Upper lobe of left lung (tissue), 6 donors: ENCODE measurements around the gene OR4K17. TPM values are rescaled to one million over a fixed set of nuclear protein-coding genes. Genes with fewer than 3 reads are reported as not detected.

ENCODE experiments used
- ATAC-seq, 2 donors: fragments of 200-7000 bp; cut with Tn5 transposase; one replicate each; pipeline ENCODE4 v1.9.1; 2022; ENCODE audit warnings: mild to moderate bottlenecking in 2 of 2, moderate library complexity in 2 of 2; ENCODE audit not compliant: low FRiP score in 2 of 2
- DNase-seq, 2 donors: peaks; one replicate each; pipeline ENCODE4 v3.0.0-alpha.2; 2019 to 2020
- H3K27ac ChIP-seq, 4 donors: fragments of 200-600 bp; sonication (generic); one replicate each; pipeline ENCODE4 v1.5.1; 2016 to 2019
- H3K27me3 ChIP-seq, 4 donors: fragments of 200-600 bp; sonication (generic); one replicate each; pipeline ENCODE4 v1.5.1; 2017 to 2019
- H3K36me3 ChIP-seq, 4 donors: fragments of 200-600 bp; sonication (generic); one replicate each; pipeline ENCODE4 v1.5.1; 2016 to 2019
- H3K4me1 ChIP-seq, 4 donors: fragments of 200-600 bp; sonication (generic); one replicate each; pipeline ENCODE4 v1.5.1; 2018 to 2019
- H3K4me3 ChIP-seq, 4 donors: fragments of 200-600 bp; sonication (generic); one replicate each; pipeline ENCODE4 v1.5.1; 2017 to 2019; ENCODE audit warnings: mild to moderate bottlenecking in 2 of 4, moderate library complexity in 1 of 4
- H3K9me3 ChIP-seq, 4 donors: fragments of 200-600 bp; sonication (generic); one replicate each; pipeline ENCODE4 v1.5.1; 2018 to 2019
- EP300 ChIP-seq, 4 donors: sonication (generic); formaldehyde crosslinking; IDR thresholded peaks; one replicate each; pipeline ENCODE4 v1.5.1; 2017; ENCODE audit warnings: antibody characterized with exemption in 4 of 4, control low read depth in 2 of 4
- POLR2A ChIP-seq, 4 donors: fragments of 450-650 bp; IDR thresholded peaks; one replicate each; pipeline ENCODE4 v1.5.1; 2016 to 2017; ENCODE audit warnings: antibody characterized with exemption in 4 of 4, mild to moderate bottlenecking in 2 of 4
- POLR2AphosphoS5 ChIP-seq, 2 donors: sonication (generic); formaldehyde crosslinking; IDR thresholded peaks; one replicate each; pipeline ENCODE4 v1.5.1; 2017; ENCODE audit warnings: antibody characterized with exemption in 2 of 2
- WGBS, 2 donors: methylation state at CpG; one replicate each; pipeline ENCODE4 v1.1.5; 2017 to 2018; 5-methylcytosine and 5-hydroxymethylcytosine counted together
- total RNA-seq, 6 donors: library from RNA; depleted of rRNA in 4 of 6; stranded (reverse); fragments of >200 nt in 4 of 6; gene quantifications; one replicate each; pipeline versions ENCODE4 v1.1.0 to v1.2.1, GENCODE V29; 2016 to 2021
- TF ChIP-seq, protein P1 (sequence below), 6 experiments: fragments of 450-650 bp in 4 of 6; fragments of 200-600 bp in 2 of 6; sonication (generic) in 2 of 6; IDR thresholded peaks; one replicate each; pipeline ENCODE4 v1.5.1; 2016 to 2019; ENCODE audit warnings: antibody characterized with exemption in 6 of 6
- donor health status: DM: no; HTN: no; CAD: no; lungs with moderate emphysema.
- donor health status: DM: no; HTN: yes; CAD: no; lungs with severe emphysema.

The OR4K17 gene
- total RNA-seq, 6 donors from 2014 or later = not detected

- no peaks in the 10 kb centered on the region for H3K36me3 ChIP-seq
- no peaks in the 10 kb centered on the region for H3K27me3 ChIP-seq
- ATAC-seq (no peak), DNase-seq (no peak)
- peaks cover 0 to 18% (median 0%) of the 10 kb centered on the region in 4 donors for H3K9me3 ChIP-seq
- H3K4me1 ChIP-seq = no peaks in the 10 kb centered on the region
- TF ChIP-seq POLR2A (IDR thresholded peaks at IDR 0.05) (no peak), EP300 (IDR thresholded peaks at IDR 0.05) (no peak), POLR2AphosphoS5 (IDR thresholded peaks at IDR 0.05) (no peak)
- TF ChIP-seq, protein P1, sequence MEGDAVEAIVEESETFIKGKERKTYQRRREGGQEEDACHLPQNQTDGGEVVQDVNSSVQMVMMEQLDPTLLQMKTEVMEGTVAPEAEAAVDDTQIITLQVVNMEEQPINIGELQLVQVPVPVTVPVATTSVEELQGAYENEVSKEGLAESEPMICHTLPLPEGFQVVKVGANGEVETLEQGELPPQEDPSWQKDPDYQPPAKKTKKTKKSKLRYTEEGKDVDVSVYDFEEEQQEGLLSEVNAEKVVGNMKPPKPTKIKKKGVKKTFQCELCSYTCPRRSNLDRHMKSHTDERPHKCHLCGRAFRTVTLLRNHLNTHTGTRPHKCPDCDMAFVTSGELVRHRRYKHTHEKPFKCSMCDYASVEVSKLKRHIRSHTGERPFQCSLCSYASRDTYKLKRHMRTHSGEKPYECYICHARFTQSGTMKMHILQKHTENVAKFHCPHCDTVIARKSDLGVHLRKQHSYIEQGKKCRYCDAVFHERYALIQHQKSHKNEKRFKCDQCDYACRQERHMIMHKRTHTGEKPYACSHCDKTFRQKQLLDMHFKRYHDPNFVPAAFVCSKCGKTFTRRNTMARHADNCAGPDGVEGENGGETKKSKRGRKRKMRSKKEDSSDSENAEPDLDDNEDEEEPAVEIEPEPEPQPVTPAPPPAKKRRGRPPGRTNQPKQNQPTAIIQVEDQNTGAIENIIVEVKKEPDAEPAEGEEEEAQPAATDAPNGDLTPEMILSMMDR (IDR thresholded peaks at IDR 0.05) = no peak
- no peak overlapping the region for H3K27ac ChIP-seq
- 61% methylated on average over 1 of the region's 1 CpG for WGBS, 2 donors
- no peak overlapping the region for H3K4me3 ChIP-seq
Measured at GRCh38 chr14:20116748-20117147, 6.2 kb downstream of the OR4K17 start.

DNA sequence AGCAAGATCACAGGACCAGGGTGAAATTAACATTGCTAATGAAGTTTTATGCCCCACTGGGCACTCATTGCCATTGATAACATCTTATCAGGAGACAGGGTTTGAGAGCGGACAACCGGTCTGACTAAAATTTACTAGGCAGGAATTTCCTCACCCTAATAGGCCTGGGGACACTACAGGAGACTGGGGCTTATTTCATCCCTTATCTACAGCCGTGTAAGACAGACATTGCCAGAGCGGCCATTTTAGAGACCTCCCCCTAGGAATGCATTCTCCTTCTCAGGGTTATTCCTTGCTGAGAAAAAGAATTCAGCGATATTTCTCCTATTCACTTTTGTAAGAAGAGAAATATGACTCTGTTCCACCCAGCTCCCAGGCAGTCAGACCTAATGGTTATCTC lies 8.3 kb downstream of the OR4K17 start:
- DNase-seq (no peak), ATAC-seq (no peak)
- no peaks in the 10 kb centered on the region for H3K27me3 ChIP-seq
- H3K36me3 ChIP-seq = no peaks in the 10 kb centered on the region
- H3K4me1 ChIP-seq = no peaks in the 10 kb centered on the region
- no peak overlapping the region for H3K4me3 ChIP-seq
- TF ChIP-seq POLR2A (IDR thresholded peaks at IDR 0.05) (no peak), EP300 (IDR thresholded peaks at IDR 0.05) (no peak), POLR2AphosphoS5 (IDR thresholded peaks at IDR 0.05) (no peak)
- TF ChIP-seq, protein P1 (IDR thresholded peaks at IDR 0.05) = no peak
- no peak overlapping the region for H3K27ac ChIP-seq
- H3K9me3 ChIP-seq = peaks cover 0 to 18% (median 0%) of the 10 kb centered on the region in 4 donors
- WGBS, 2 donors = 77 to 80% methylated on average over 5 of the region's 5 CpGs

GRCh38 chr14:20138520-20138919 lies 28.0 kb downstream of the OR4K17 start, which contains the start of gene OR4N5:
Gene OR4N5 (plus strand): TSS chr14:20138820. CDS start chr14:20143736, 4,916 bp downstream.
- 86 to 90% methylated on average over 2 of the region's 2 CpGs for WGBS, 2 donors
- DNase-seq (no peak), ATAC-seq (no peak)
- Histone ChIP-seq H3K9me3 (no peaks in the 10 kb centered on the region), H3K27me3 (no peaks in the 10 kb centered on the region), H3K4me3 (no peak within 1 kb of the TSS), H3K4me1 (no peaks in the 10 kb centered on the region), H3K27ac (no peak within 1 kb of the TSS), H3K36me3 (no peaks in the 10 kb centered on the region)
- TF ChIP-seq, protein P1 (IDR thresholded peaks at IDR 0.05) = no peak
- TF ChIP-seq POLR2A (IDR thresholded peaks at IDR 0.05) (no peak), POLR2AphosphoS5 (IDR thresholded peaks at IDR 0.05) (no peak), EP300 (IDR thresholded peaks at IDR 0.05) (no peak)

DNA sequence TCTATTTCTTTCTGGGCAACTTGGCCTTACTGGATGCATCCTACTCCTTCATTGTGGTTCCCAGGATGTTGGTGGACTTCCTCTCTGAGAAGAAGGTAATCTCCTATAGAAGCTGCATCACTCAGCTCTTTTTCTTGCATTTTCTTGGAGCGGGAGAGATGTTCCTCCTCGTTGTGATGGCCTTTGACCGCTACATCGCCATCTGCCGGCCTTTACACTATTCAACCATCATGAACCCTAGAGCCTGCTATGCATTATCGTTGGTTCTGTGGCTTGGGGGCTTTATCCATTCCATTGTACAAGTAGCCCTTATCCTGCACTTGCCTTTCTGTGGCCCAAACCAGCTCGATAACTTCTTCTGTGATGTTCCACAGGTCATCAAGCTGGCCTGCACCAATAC lies 33.4 kb downstream of the OR4K17 start:
- Histone ChIP-seq H3K27me3 (no peaks in the 10 kb centered on the region), H3K9me3 (no peaks in the 10 kb centered on the region), H3K36me3 (no peaks in the 10 kb centered on the region), H3K27ac (no peak overlapping the region), H3K4me3 (no peak overlapping the region), H3K4me1 (no peaks in the 10 kb centered on the region)
- TF ChIP-seq POLR2A (IDR thresholded peaks at IDR 0.05) (no peak), EP300 (IDR thresholded peaks at IDR 0.05) (no peak), POLR2AphosphoS5 (IDR thresholded peaks at IDR 0.05) (no peak)
- TF ChIP-seq, protein P1 (IDR thresholded peaks at IDR 0.05) = no peak
- no peak for ATAC-seq
- no peak for DNase-seq
- 34 to 53% methylated on average over 7 of the region's 7 CpGs for WGBS, 2 donors

- TF ChIP-seq EP300 (IDR thresholded peaks at IDR 0.05) = no peak
- no peak for TF ChIP-seq POLR2AphosphoS5 (IDR thresholded peaks at IDR 0.05)
- no peak for TF ChIP-seq POLR2A (IDR thresholded peaks at IDR 0.05)
- TF ChIP-seq, protein P1 (IDR thresholded peaks at IDR 0.05) = no peak
- ATAC-seq (no peak), DNase-seq (no peak)
- no peak overlapping the region for H3K4me3 ChIP-seq
- no peaks in the 10 kb centered on the region for H3K9me3 ChIP-seq
- no peaks in the 10 kb centered on the region for H3K36me3 ChIP-seq
- no peaks in the 10 kb centered on the region for H3K27me3 ChIP-seq
- no peaks in the 10 kb centered on the region for H3K4me1 ChIP-seq
- 58 to 62% methylated on average over 1 of the region's 1 CpG for WGBS, 2 donors
- H3K27ac ChIP-seq = no peak overlapping the region
Measured at GRCh38 chr14:20144820-20145219, 34.3 kb downstream of the OR4K17 start.
